Mesendoderm (in vitro differentiated cells): ENCODE data around the gene RSPRY1.

ENCODE experiments used
- DNase-seq: peaks from one replicate; pipeline ENCODE4 v3.0.0; 2013
- H2AK5ac ChIP-seq: 2 replicates; pipeline ENCODE4 v1.6.1; 2013; ENCODE audit warnings: low read length, inconsistent platforms
- H2BK120ac ChIP-seq: 2 replicates; pipeline ENCODE4 v1.6.1; 2013; ENCODE audit warnings: low read depth, mild to moderate bottlenecking, low read length, moderate library complexity, mixed read lengths
- H2BK15ac ChIP-seq: replicated peaks from 2 replicates; pipeline ENCODE4 v1.6.1; 2013; ENCODE audit warnings: low read depth, mild to moderate bottlenecking, moderate library complexity
- H2BK5ac ChIP-seq: 2 replicates; pipeline ENCODE4 v1.6.1; 2013; ENCODE audit warnings: low read length, inconsistent platforms
- H3K18ac ChIP-seq: 2 replicates; pipeline ENCODE4 v1.6.1; 2013; ENCODE audit warnings: mild to moderate bottlenecking, low read length, mixed read lengths
- H3K23ac ChIP-seq: one replicate; pipeline ENCODE4 v1.6.1; 2013; ENCODE audit warnings: low read length
- H3K27ac ChIP-seq: 2 replicates; pipeline ENCODE4 v1.5.1; 2013; ENCODE audit warnings: low read depth, mild to moderate bottlenecking, inconsistent platforms, low read length, moderate library complexity
- H3K27me3 ChIP-seq: 2 replicates; pipeline ENCODE4 v1.6.1; 2013; ENCODE audit warnings: low read length, control low read depth, mild to moderate bottlenecking, inconsistent platforms; ENCODE audit not compliant: insufficient read depth, poor library complexity
- H3K36me3 ChIP-seq: 2 replicates; pipeline ENCODE4 v1.6.1; 2013; ENCODE audit warnings: low read length, inconsistent platforms; ENCODE audit not compliant: control insufficient read depth, insufficient read depth
- H3K4ac ChIP-seq: one replicate; pipeline ENCODE4 v1.6.1; 2013; ENCODE audit warnings: low read depth, mild to moderate bottlenecking, low read length, moderate library complexity
- H3K4me1 ChIP-seq: 2 replicates; pipeline ENCODE4 v1.6.1; 2013; ENCODE audit warnings: low read depth, low read length, inconsistent platforms; ENCODE audit not compliant: control insufficient read depth
- H3K4me2 ChIP-seq: 2 replicates; pipeline ENCODE4 v1.6.1; 2013; ENCODE audit warnings: low read length
- H3K4me3 ChIP-seq: 2 replicates; pipeline ENCODE4 v1.5.1; 2013; ENCODE audit warnings: mild to moderate bottlenecking, low read length
- H3K56ac ChIP-seq: one replicate; pipeline ENCODE4 v1.6.1; 2013; ENCODE audit warnings: low read length
- H3K79me1 ChIP-seq: 2 replicates; pipeline ENCODE4 v1.6.1; 2013; ENCODE audit warnings: low read length, inconsistent platforms
- H3K79me2 ChIP-seq: 2 replicates; pipeline ENCODE4 v1.6.1; 2013; ENCODE audit warnings: mild to moderate bottlenecking, low read length; ENCODE audit not compliant: control insufficient read depth, insufficient read depth
- H3K9ac ChIP-seq: 2 replicates; pipeline ENCODE4 v1.6.1; 2013; ENCODE audit warnings: low read length, inconsistent platforms
- H4K5ac ChIP-seq: one replicate; pipeline ENCODE4 v1.6.1; 2013; ENCODE audit warnings: low read length
- H4K8ac ChIP-seq: one replicate; pipeline ENCODE4 v1.6.1; 2013; ENCODE audit warnings: low read depth, mild to moderate bottlenecking, control low read depth, low read length, moderate library complexity
- WGBS: extraction: QIAGEN DNeasy Blood & Tissue Kit; methylation state at CpG from one replicate; pipeline ENCODE4 v1.1.7; 2013; ENCODE audit warnings: low lambda C conversion rate, missing lambda C conversion rate; ENCODE audit not compliant: insufficient coverage; ENCODE audit errors: extremely low coverage; 5-methylcytosine and 5-hydroxymethylcytosine counted together

Gene RSPRY1

GRCh38 chr16:57151369-57151768, 34.8 kb upstream of the RSPRY1 start:
- peaks cover 8% of the 10 kb centered on the region for H3K4me1 ChIP-seq
- no CpG with 5 or more reads among the region's 2 CpGs for WGBS
- H4K5ac ChIP-seq = no peak overlapping the region
- H3K27me3 ChIP-seq = no peaks in the 10 kb centered on the region
- no peak overlapping the region for H3K56ac ChIP-seq
- H3K4me2 ChIP-seq = no peak overlapping the region
- DNase-seq = peak; percentile 54
- no peaks in the 10 kb centered on the region for H3K79me1 ChIP-seq
- H3K23ac ChIP-seq = no peak overlapping the region
- H3K18ac ChIP-seq = no peak overlapping the region
- H3K4ac ChIP-seq = no peak overlapping the region
- no peak overlapping the region for H3K27ac ChIP-seq
- no peak overlapping the region for H2BK15ac ChIP-seq
- no peak overlapping the region for H2BK5ac ChIP-seq
- no peak overlapping the region for H3K4me3 ChIP-seq
- no peak overlapping the region for H4K8ac ChIP-seq
- H2BK120ac ChIP-seq = no peak overlapping the region
- peaks cover 2% of the 10 kb centered on the region for H3K36me3 ChIP-seq
- no peaks in the 10 kb centered on the region for H3K79me2 ChIP-seq
- H3K9ac ChIP-seq = no peak overlapping the region
- H2AK5ac ChIP-seq = no peak overlapping the region

- peaks cover 2% of the 10 kb centered on the region for H3K36me3 ChIP-seq
- no CpG with 5 or more reads among the region's 4 CpGs for WGBS
- no peak for DNase-seq
Observed at GRCh38 chr16:57152096-57153093, 33.7 kb upstream of the RSPRY1 start.

DNA sequence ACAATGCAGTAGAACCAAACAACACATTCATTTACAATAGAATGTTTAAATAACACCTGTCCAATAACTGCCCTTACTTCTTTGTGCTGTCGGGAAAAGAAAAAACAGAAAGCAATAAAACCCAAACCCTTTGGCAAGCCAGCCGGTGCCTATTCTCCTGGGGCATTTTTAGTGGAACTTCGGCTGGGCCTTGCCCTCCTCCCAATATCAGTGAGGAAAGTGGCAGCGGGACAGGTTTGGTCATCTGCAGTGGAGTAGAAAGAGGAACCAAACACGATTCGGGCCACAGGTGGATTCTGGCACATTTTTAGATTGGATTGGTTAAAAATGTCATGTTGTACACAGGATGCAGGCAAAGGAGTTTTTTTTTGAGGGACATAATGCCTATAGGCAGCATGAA, 32.3 kb upstream of the RSPRY1 start:
- H3K4ac ChIP-seq = no peak overlapping the region
- no peak overlapping the region for H2BK120ac ChIP-seq
- H3K79me2 ChIP-seq = no peaks in the 10 kb centered on the region
- no CpG with 5 or more reads among the region's 6 CpGs for WGBS
- no peak overlapping the region for H3K4me3 ChIP-seq
- H4K5ac ChIP-seq = no peak overlapping the region
- H3K9ac ChIP-seq = no peak overlapping the region
- H2BK5ac ChIP-seq = no peak overlapping the region
- H2BK15ac ChIP-seq = no peak overlapping the region
- no peak overlapping the region for H3K56ac ChIP-seq
- no peak for DNase-seq
- H2AK5ac ChIP-seq = no peak overlapping the region
- peaks cover 2% of the 10 kb centered on the region for H3K4me1 ChIP-seq
- H3K79me1 ChIP-seq = no peaks in the 10 kb centered on the region
- no peaks in the 10 kb centered on the region for H3K27me3 ChIP-seq
- H3K36me3 ChIP-seq = peaks cover 2% of the 10 kb centered on the region
- H3K27ac ChIP-seq = no peak overlapping the region
- no peak overlapping the region for H4K8ac ChIP-seq
- H3K4me2 ChIP-seq = no peak overlapping the region
- H3K23ac ChIP-seq = no peak overlapping the region
- no peak overlapping the region for H3K18ac ChIP-seq

More at GRCh38 chr16:57152096-57153093, 33.7 kb upstream of the RSPRY1 start:
- no peak overlapping the region for H4K5ac ChIP-seq
- H3K4me1 ChIP-seq = peaks cover 8% of the 10 kb centered on the region
- no peak overlapping the region for H2AK5ac ChIP-seq
- H2BK120ac ChIP-seq = no peak overlapping the region
- no peaks in the 10 kb centered on the region for H3K27me3 ChIP-seq
- H4K8ac ChIP-seq = no peak overlapping the region
- no peak overlapping the region for H3K18ac ChIP-seq
- no peak overlapping the region for H3K56ac ChIP-seq
- no peak overlapping the region for H3K4me3 ChIP-seq
- H3K4me2 ChIP-seq = no peak overlapping the region
- no peaks in the 10 kb centered on the region for H3K79me1 ChIP-seq
- no peak overlapping the region for H3K23ac ChIP-seq
- no peak overlapping the region for H3K27ac ChIP-seq
- H3K79me2 ChIP-seq = no peaks in the 10 kb centered on the region
- H2BK5ac ChIP-seq = no peak overlapping the region
- H3K9ac ChIP-seq = no peak overlapping the region
- no peak overlapping the region for H2BK15ac ChIP-seq
- no peak overlapping the region for H3K4ac ChIP-seq

DNA sequence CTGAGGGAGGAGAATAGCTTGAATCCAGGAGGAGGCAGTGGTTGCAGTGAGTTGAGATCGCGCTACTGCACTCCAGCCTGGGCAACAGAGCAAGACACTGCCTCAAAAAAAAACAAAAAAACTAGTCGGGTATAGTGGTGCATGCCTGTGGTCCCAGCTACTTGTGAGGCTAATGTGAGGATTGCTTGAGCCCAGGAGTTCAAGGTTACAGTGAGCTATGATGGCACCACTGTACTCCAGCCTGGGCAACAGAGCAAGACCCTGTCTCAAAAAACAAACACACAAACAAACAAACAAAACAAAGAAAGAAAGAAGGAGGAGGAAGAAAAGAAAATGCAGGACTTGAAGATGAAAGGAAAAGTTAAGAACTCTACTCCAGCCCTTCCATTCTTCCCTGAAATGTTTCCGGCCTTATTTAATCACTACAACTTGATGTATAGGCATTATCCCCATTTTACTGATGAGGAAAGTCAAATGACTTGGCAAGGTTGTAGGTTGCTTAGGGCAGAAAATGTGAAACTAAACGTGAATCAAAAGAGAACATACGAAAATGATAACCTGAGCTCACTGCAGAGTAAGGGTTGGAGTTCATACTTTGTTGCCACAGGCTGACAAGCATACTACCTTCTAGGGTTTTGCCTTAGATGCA, 30.3 kb upstream of the RSPRY1 start:
- no peak overlapping the region for H3K23ac ChIP-seq
- no peak overlapping the region for H2BK5ac ChIP-seq
- no peaks in the 10 kb centered on the region for H3K79me2 ChIP-seq
- no peaks in the 10 kb centered on the region for H3K79me1 ChIP-seq
- no peak overlapping the region for H3K27ac ChIP-seq
- no CpG with 5 or more reads among the region's 6 CpGs for WGBS
- no peak overlapping the region for H2BK15ac ChIP-seq
- H4K8ac ChIP-seq = no peak overlapping the region
- H4K5ac ChIP-seq = no peak overlapping the region
- no peak overlapping the region for H3K9ac ChIP-seq
- peaks cover 2% of the 10 kb centered on the region for H3K4me1 ChIP-seq
- no peak overlapping the region for H3K4me2 ChIP-seq
- no peak overlapping the region for H3K4ac ChIP-seq
- H2BK120ac ChIP-seq = no peak overlapping the region
- DNase-seq = no peak
- no peaks in the 10 kb centered on the region for H3K27me3 ChIP-seq
- no peak overlapping the region for H3K18ac ChIP-seq
- no peak overlapping the region for H2AK5ac ChIP-seq
- H3K56ac ChIP-seq = no peak overlapping the region
- H3K36me3 ChIP-seq = peaks cover 2% of the 10 kb centered on the region
- H3K4me3 ChIP-seq = no peak overlapping the region

DNA sequence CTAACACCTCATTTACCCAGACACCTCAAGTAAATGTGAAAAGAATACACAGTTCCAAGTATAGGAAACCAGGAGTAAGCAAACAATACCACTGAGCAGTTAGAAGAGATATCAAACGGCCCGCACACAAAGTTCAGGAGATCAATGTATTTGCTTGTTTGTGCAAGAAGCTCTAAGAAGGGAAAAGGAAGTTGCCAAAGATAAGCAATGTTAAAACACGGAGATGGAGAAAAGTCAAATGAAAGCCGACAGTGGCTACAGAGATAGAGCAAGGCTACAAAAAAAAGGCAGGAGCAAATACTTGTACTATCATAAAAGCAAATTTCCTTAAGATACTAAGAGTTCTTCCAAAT, 29.8 kb upstream of the RSPRY1 start:
- H2BK120ac ChIP-seq = no peak overlapping the region
- no peaks in the 10 kb centered on the region for H3K27me3 ChIP-seq
- no peaks in the 10 kb centered on the region for H3K4me1 ChIP-seq
- no peak overlapping the region for H2BK5ac ChIP-seq
- DNase-seq = no peak
- no peak overlapping the region for H3K4me2 ChIP-seq
- WGBS = no CpG with 5 or more reads among the region's 4 CpGs
- peaks cover 2% of the 10 kb centered on the region for H3K36me3 ChIP-seq
- no peak overlapping the region for H4K8ac ChIP-seq
- no peak overlapping the region for H3K4ac ChIP-seq
- no peak overlapping the region for H3K18ac ChIP-seq
- no peak overlapping the region for H2BK15ac ChIP-seq
- H3K27ac ChIP-seq = no peak overlapping the region
- no peaks in the 10 kb centered on the region for H3K79me1 ChIP-seq
- no peak overlapping the region for H3K23ac ChIP-seq
- no peak overlapping the region for H2AK5ac ChIP-seq
- no peak overlapping the region for H3K4me3 ChIP-seq
- no peak overlapping the region for H3K9ac ChIP-seq
- H4K5ac ChIP-seq = no peak overlapping the region
- H3K79me2 ChIP-seq = no peaks in the 10 kb centered on the region
- no peak overlapping the region for H3K56ac ChIP-seq
